ENCODE measurements around the gene TSPAN14. TPM values are rescaled to one million over a fixed set of nuclear protein-coding genes. Genes with fewer than 3 reads are reported as not detected.

TSPAN14 gene
- total and polyA plus RNA-seq, 2 of the 13 experiments (the other 11 are each of a cell fraction or from before 2014, with no cell fraction given), result 24.1 to 80.6 TPM

DNA sequence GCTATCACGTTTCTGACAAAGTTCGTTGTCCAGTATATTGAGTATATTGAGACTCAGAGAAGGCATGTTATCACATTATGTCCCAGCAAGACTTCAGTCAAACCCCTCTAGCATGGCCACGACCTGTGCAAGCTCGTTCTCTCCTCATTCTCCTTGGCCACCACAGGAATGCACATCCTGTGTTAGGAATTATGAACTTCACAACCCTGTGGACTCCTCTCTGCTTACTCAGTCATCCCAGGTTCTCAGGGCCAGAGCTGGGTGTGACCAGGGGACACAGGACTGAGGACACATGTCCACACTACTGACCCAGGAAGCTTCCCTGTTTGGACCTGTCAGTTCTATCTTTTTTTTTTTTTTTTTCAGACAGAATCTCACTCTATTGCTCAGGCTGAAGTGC is 87.9 kb downstream of the TSPAN14 start:
- no peaks in the 10 kb centered on the region for H3K9me3 ChIP-seq (ENCODE audit: low read length)
- H3K4me1 ChIP-seq (ENCODE audit: insufficient read depth, low read length), result no peaks in the 10 kb centered on the region
- no peaks in the 10 kb centered on the region for H3K36me3 ChIP-seq (replicated peaks in 1 of 2; ENCODE audit: control insufficient read depth in 1 of 2, insufficient read depth in 2 of 2, low read length in 2 of 2)
- CTCF ChIA-PET (ENCODE audit: low intra/inter-chr PET ratio, low total read pairs), result no interaction called here
- FAIRE-seq (no peak), DNase-seq (ENCODE audit: low spot score) (peak; percentile 23), ATAC-seq (peak; percentile 70)
- no TSS peak for BruUV-seq (replicated peaks)
- WGBS (ENCODE audit: low lambda C conversion rate), result 3% methylated on average over 4 of the region's 4 CpGs
- peaks cover 5 to 22% of the 10 kb centered on the region in 2 experiments; a peak in 3 of 5 replicates for H3K27me3 ChIP-seq (ENCODE audit: control insufficient read depth in 1 of 2, insufficient read depth in 2 of 2, low read length in 2 of 2)
- in situ Hi-C loops (cut with HindIII; ENCODE audit: extremely low pct_ligation_motif_present, low pct_unique_long_range_greater_than_20kb), result no loop called here
- no peaks in the 10 kb centered on the region for H4K20me1 ChIP-seq (ENCODE audit: insufficient read depth, low read length)
- H3K79me2 ChIP-seq (ENCODE audit: insufficient read depth, low read length), result no peaks in the 10 kb centered on the region
- H3K4me2 ChIP-seq (ENCODE audit: low read depth, low read length), result no peak overlapping the region
- POLR2A ChIA-PET, result no interaction called here
- TF ChIP-seq ZNF543 (CRISPR knock-in tag; IDR thresholded peaks at IDR 0.05) (no peak), HNF4G (IDR thresholded peaks at IDR 0.05; ENCODE audit: borderline replicate concordance, low read depth, low read length) (no peak), HNF4G (CRISPR knock-in tag; IDR thresholded peaks at IDR 0.05; ENCODE audit: borderline replicate concordance, low read depth) (no peak), SP1 (IDR thresholded peaks at IDR 0.05) (no peak), SP1 (CRISPR knock-in tag; IDR thresholded peaks at IDR 0.05) (no peak), ONECUT2 (CRISPR knock-in tag; IDR thresholded peaks at IDR 0.05) (no peak), ZNF251 (CRISPR knock-in tag; IDR thresholded peaks at IDR 0.05) (no peak)
- TF ChIP-seq, protein P1, sequence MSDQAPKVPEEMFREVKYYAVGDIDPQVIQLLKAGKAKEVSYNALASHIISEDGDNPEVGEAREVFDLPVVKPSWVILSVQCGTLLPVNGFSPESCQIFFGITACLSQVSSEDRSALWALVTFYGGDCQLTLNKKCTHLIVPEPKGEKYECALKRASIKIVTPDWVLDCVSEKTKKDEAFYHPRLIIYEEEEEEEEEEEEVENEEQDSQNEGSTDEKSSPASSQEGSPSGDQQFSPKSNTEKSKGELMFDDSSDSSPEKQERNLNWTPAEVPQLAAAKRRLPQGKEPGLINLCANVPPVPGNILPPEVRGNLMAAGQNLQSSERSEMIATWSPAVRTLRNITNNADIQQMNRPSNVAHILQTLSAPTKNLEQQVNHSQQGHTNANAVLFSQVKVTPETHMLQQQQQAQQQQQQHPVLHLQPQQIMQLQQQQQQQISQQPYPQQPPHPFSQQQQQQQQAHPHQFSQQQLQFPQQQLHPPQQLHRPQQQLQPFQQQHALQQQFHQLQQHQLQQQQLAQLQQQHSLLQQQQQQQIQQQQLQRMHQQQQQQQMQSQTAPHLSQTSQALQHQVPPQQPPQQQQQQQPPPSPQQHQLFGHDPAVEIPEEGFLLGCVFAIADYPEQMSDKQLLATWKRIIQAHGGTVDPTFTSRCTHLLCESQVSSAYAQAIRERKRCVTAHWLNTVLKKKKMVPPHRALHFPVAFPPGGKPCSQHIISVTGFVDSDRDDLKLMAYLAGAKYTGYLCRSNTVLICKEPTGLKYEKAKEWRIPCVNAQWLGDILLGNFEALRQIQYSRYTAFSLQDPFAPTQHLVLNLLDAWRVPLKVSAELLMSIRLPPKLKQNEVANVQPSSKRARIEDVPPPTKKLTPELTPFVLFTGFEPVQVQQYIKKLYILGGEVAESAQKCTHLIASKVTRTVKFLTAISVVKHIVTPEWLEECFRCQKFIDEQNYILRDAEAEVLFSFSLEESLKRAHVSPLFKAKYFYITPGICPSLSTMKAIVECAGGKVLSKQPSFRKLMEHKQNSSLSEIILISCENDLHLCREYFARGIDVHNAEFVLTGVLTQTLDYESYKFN (CRISPR knock-in tag; conservative IDR thresholded peaks at IDR 0.05), result no peak
- TF ChIP-seq, protein P2, sequence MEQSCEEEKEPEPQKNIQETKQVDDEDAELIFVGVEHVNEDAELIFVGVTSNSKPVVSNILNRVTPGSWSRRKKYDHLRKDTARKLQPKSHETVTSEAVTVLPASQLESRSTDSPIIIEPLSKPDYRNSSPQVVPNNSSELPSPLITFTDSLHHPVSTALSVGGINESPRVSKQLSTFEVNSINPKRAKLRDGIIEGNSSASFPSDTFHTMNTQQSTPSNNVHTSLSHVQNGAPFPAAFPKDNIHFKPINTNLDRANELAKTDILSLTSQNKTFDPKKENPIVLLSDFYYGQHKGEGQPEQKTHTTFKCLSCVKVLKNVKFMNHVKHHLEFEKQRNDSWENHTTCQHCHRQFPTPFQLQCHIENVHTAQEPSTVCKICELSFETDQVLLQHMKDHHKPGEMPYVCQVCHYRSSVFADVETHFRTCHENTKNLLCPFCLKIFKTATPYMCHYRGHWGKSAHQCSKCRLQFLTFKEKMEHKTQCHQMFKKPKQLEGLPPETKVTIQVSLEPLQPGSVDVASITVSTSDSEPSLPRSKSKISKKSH (CRISPR knock-in tag; IDR thresholded peaks at IDR 0.05; ENCODE audit: borderline replicate concordance), result no peak
- intact Hi-C loops (cut with micrococcal nuclease; ENCODE audit: unreplicated experiment), result no loop called here
- no peak overlapping the region for H3K9ac ChIP-seq (ENCODE audit: insufficient read depth, low read depth, low read length)
- H3K4me3 ChIP-seq (replicated peaks in 1 of 3; ENCODE audit: insufficient read depth in 1 of 3, low read depth in 2 of 3, low read length in 3 of 3), result no peak overlapping the region
- H3K27ac ChIP-seq (ENCODE audit: extremely low read length, insufficient read depth, low read length), result no peak overlapping the region
- no peak overlapping the region for H2AFZ ChIP-seq (ENCODE audit: low read length)
